Lower leg skin (tissue), 4 donors: ENCODE data around the gene SATB1. TPM values are rescaled to one million over a fixed set of nuclear protein-coding genes. Genes with fewer than 3 reads are reported as not detected.

Source experiments
- DNase-seq, 2 donors: peaks; one replicate each; pipeline ENCODE4 v3.0.0-alpha.2; 2019; ENCODE audit warnings: low spot score in 2 of 2
- H3K4me3 ChIP-seq: fragments of 200-600 bp; sonication (generic); 2 replicates; pipeline ENCODE4 v1.5.1; 2017; ENCODE audit warnings: mild to moderate bottlenecking, low read depth; ENCODE audit not compliant: poor library complexity, severe bottlenecking
- CTCF ChIP-seq, 3 donors: fragments of 450-650 bp; IDR thresholded peaks; one replicate each; pipeline ENCODE4 v1.5.1; 2016; ENCODE audit warnings: antibody characterized with exemption in 3 of 3, mild to moderate bottlenecking in 3 of 3, moderate library complexity in 2 of 3
- POLR2A ChIP-seq, 2 donors: fragments of 450-650 bp; IDR thresholded peaks; one replicate each; pipeline ENCODE4 v1.6.1; 2016 to 2017; ENCODE audit warnings: antibody characterized with exemption in 2 of 2, mild to moderate bottlenecking in 1 of 2, moderate library complexity in 1 of 2
- WGBS, 2 donors: methylation state at CpG; one replicate each; pipeline ENCODE4 v1.1.5; 2018; 5-methylcytosine and 5-hydroxymethylcytosine counted together
- intact Hi-C: fragments of 100-400 bp; cut with DNase I; formaldehyde crosslinking; loops from one replicate; pipeline ENCODE4 v1.15.0; 2023; ENCODE audit warnings: low total_unique reads
- total RNA-seq, 4 donors: library from RNA; depleted of rRNA; stranded (reverse); fragments of >200 nt; gene quantifications; one replicate each; pipeline ENCODE4 v1.1.0, GENCODE V29; 2016

Gene SATB1
- total RNA-seq, 4 donors from 2014 or later = 16.9 to 33.8 (median 25.7) TPM

DNA sequence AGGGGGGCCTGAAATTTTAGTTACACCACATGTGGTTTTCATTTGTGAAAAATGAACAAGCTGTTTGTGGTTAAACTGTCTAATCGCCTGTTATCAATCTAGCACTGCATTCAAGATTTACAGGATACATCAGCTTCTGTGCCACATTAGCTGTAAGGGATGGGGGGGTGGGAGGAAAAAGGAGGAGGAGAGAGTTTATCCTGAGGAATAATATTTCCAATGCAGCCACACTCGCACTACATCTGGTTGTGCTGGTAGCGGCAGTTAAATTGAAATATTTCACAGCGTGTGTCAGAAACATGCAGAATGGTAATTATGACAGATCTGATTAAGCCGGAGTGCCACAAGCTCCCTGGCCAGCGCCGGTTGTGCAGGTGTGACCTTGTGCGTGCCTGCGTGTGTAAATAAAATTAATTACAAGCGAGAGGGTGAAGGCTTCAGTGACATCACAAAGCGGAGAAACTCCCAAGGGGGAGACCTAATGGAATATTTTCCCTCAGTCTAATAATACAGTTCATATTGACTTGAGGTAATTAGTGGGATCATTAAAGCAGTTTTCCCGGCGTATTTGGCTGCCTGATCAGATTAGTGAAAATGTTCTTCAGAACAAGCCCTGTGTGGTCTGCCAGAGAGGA lies 55.5 kb downstream of the SATB1 start:
- H3K4me3 ChIP-seq = no peak overlapping the region
- WGBS, 2 donors = 65% methylated on average over 13 of the region's 13 CpGs
- intact Hi-C loops = no loop called here
- no peak for DNase-seq
- no peak for TF ChIP-seq CTCF (IDR thresholded peaks at IDR 0.05)
- TF ChIP-seq POLR2A (IDR thresholded peaks at IDR 0.05) = no peak

DNA sequence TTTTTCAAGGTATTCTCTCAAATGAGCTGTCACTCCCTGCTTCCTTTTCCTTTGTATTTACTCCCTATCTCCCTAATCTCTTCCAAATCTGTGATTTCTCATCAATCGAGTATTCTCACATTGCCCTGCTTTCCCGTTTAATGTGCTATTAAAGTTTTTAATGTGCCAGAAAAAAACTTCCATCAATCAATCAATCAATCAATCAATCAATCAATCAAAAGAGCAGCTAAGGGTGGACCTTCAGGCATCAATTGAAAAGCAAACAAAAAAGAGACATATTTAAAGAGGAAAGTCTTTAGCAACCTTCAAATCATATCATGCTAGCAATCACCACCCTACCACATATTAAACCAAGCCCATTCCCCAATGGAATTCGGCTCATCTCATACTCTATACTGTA lies 58.9 kb downstream of the SATB1 start:
- H3K4me3 ChIP-seq = no peak overlapping the region
- intact Hi-C loops = no loop called here
- WGBS, 2 donors = 96 to 99% methylated on average over 3 of the region's 3 CpGs
- DNase-seq = no peak
- TF ChIP-seq CTCF (IDR thresholded peaks at IDR 0.05) (no peak), POLR2A (IDR thresholded peaks at IDR 0.05) (no peak)

DNA sequence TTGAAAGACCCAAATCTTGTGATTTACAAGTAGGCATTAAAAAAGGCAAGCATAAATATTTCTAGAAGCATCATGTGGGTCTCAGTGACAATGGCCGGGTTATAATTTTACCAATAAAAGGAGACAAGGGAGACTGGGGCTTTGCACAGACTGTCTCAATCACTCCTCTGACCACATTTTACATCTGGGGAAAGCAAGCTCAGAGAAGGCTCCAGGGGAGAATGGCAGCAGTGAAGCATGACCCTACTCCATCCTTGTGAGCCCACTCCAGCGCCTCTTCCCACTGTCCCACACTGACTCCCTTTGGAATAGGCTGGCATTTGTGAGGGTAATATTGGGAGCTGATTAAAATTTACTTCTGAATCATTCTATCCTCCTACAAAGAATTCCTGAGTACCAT lies 61.8 kb downstream of the SATB1 start:
- no peak for DNase-seq
- no peak for TF ChIP-seq POLR2A (IDR thresholded peaks at IDR 0.05)
- 96 to 97% methylated on average over 2 of the region's 2 CpGs for WGBS, 2 donors
- no peak overlapping the region for H3K4me3 ChIP-seq
- intact Hi-C loops = no loop called here

GRCh38 chr3:18357747-18358146 lies 67.4 kb downstream of the SATB1 start:
- no peak for TF ChIP-seq CTCF (IDR thresholded peaks at IDR 0.05)
- TF ChIP-seq POLR2A (IDR thresholded peaks at IDR 0.05) = no peak
- intact Hi-C loops = no loop called here
- DNase-seq = no peak
- no peak overlapping the region for H3K4me3 ChIP-seq

DNA sequence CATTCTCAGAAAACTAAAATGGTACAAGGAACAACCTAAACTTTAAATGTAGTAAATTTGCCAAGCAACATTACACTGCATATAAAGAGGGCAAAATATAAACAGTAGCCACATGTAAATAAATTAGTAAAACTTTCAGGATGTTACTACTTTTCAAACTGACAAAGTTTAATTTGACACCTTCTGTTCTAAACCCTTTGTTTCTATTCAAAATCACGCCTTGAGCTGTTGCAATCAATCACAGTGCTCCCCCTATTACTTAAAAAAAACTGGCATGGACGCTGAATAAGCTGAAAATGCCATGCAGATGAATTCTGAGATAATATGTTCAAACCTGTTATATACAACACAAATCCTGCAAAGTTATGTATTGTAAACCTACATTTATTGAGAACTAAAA lies 69.3 kb downstream of the SATB1 start:
- no peak for DNase-seq
- no peak overlapping the region for H3K4me3 ChIP-seq
- TF ChIP-seq CTCF (IDR thresholded peaks at IDR 0.05) (no peak), POLR2A (IDR thresholded peaks at IDR 0.05) (no peak)
- intact Hi-C loops = no loop called here
- WGBS, 2 donors = 66 to 70% methylated on average over 2 of the region's 2 CpGs

- H3K4me3 ChIP-seq = no peak overlapping the region
- no peak for DNase-seq
- intact Hi-C loops = no loop called here
- no peak for TF ChIP-seq POLR2A (IDR thresholded peaks at IDR 0.05)
- TF ChIP-seq CTCF (IDR thresholded peaks at IDR 0.05) = no peak
- 68 to 69% methylated on average over 5 of the region's 5 CpGs for WGBS, 2 donors
Measured at GRCh38 chr3:18354701-18355100, 70.4 kb downstream of the SATB1 start.
